ENCODE data around the gene IL11RA.

DNA sequence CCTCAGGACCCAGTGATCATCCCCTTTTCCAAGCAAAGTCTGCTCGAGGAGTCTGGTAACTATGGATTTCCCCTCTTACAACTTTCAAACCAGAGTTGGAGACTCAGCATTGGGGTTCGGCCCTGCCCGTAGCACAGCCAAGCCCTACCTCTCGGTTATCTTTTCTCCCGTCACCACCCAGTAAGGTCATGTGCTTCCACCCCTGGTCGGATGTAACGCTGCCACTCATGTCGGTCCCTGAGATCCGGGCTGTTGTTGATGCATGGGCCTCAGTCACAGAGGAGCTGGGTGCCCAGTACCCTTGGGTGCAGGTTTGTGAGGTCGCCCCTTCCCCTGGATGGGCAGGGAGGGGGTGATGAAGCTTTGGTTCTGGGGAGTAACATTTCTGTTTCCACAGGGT, 4.3 kb upstream of the IL11RA start:
- TF ChIP-seq, protein P1, sequence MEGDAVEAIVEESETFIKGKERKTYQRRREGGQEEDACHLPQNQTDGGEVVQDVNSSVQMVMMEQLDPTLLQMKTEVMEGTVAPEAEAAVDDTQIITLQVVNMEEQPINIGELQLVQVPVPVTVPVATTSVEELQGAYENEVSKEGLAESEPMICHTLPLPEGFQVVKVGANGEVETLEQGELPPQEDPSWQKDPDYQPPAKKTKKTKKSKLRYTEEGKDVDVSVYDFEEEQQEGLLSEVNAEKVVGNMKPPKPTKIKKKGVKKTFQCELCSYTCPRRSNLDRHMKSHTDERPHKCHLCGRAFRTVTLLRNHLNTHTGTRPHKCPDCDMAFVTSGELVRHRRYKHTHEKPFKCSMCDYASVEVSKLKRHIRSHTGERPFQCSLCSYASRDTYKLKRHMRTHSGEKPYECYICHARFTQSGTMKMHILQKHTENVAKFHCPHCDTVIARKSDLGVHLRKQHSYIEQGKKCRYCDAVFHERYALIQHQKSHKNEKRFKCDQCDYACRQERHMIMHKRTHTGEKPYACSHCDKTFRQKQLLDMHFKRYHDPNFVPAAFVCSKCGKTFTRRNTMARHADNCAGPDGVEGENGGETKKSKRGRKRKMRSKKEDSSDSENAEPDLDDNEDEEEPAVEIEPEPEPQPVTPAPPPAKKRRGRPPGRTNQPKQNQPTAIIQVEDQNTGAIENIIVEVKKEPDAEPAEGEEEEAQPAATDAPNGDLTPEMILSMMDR (IDR thresholded peaks at IDR 0.05 in 2 of 3, conservative IDR thresholded peaks at IDR 0.05 in 1 of 3; ENCODE audit: insufficient read depth in 2 of 3, low read depth in 1 of 3, low read length in 3 of 3): no peak
- TF ChIP-seq NR2C2 (CRISPR knock-in tag; IDR thresholded peaks at IDR 0.05) (no peak), NR2C2 (tag; IDR thresholded peaks at IDR 0.05) (no peak), ZNF274 (IDR thresholded peaks at IDR 0.05; ENCODE audit: borderline replicate concordance, low read depth, low read length) (no peak), SRF (CRISPR knock-in tag; IDR thresholded peaks at IDR 0.05) (no peak), MAZ (CRISPR knock-in tag; conservative IDR thresholded peaks at IDR 0.05 in 1 of 2, IDR thresholded peaks at IDR 0.05 in 1 of 2) (no peak), CHD4 (IDR thresholded peaks at IDR 0.05; ENCODE audit: insufficient read depth, insufficient replicate concordance, low read depth, low read length, poor library complexity, severe bottlenecking) (no peak), ELF1 (tag; IDR thresholded peaks at IDR 0.05) (no peak), DACH1 (IDR thresholded peaks at IDR 0.05; ENCODE audit: partially characterized antibody) (no peak), JUND (IDR thresholded peaks at IDR 0.05; ENCODE audit: borderline replicate concordance, low read depth, low read length) (no peak), JUND (tag; IDR thresholded peaks at IDR 0.05; ENCODE audit: borderline replicate concordance, low read depth, low read length) (0 out of 3 replicates have a peak, but pooled peaks have one; percentile 10), ZNF561 (CRISPR knock-in tag; conservative IDR thresholded peaks at IDR 0.05) (no peak), STAT5B (CRISPR knock-in tag; IDR thresholded peaks at IDR 0.05) (no peak)
- TF ChIP-seq, protein P2, sequence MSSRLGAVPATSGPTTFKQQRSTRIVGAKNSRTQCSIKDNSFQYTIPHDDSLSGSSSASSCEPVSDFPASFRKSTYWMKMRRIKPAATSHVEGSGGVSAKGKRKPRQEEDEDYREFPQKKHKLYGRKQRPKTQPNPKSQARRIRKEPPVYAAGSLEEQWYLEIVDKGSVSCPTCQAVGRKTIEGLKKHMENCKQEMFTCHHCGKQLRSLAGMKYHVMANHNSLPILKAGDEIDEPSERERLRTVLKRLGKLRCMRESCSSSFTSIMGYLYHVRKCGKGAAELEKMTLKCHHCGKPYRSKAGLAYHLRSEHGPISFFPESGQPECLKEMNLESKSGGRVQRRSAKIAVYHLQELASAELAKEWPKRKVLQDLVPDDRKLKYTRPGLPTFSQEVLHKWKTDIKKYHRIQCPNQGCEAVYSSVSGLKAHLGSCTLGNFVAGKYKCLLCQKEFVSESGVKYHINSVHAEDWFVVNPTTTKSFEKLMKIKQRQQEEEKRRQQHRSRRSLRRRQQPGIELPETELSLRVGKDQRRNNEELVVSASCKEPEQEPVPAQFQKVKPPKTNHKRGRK (tag; IDR thresholded peaks at IDR 0.05): no peak
- TF ChIP-seq, protein P3, sequence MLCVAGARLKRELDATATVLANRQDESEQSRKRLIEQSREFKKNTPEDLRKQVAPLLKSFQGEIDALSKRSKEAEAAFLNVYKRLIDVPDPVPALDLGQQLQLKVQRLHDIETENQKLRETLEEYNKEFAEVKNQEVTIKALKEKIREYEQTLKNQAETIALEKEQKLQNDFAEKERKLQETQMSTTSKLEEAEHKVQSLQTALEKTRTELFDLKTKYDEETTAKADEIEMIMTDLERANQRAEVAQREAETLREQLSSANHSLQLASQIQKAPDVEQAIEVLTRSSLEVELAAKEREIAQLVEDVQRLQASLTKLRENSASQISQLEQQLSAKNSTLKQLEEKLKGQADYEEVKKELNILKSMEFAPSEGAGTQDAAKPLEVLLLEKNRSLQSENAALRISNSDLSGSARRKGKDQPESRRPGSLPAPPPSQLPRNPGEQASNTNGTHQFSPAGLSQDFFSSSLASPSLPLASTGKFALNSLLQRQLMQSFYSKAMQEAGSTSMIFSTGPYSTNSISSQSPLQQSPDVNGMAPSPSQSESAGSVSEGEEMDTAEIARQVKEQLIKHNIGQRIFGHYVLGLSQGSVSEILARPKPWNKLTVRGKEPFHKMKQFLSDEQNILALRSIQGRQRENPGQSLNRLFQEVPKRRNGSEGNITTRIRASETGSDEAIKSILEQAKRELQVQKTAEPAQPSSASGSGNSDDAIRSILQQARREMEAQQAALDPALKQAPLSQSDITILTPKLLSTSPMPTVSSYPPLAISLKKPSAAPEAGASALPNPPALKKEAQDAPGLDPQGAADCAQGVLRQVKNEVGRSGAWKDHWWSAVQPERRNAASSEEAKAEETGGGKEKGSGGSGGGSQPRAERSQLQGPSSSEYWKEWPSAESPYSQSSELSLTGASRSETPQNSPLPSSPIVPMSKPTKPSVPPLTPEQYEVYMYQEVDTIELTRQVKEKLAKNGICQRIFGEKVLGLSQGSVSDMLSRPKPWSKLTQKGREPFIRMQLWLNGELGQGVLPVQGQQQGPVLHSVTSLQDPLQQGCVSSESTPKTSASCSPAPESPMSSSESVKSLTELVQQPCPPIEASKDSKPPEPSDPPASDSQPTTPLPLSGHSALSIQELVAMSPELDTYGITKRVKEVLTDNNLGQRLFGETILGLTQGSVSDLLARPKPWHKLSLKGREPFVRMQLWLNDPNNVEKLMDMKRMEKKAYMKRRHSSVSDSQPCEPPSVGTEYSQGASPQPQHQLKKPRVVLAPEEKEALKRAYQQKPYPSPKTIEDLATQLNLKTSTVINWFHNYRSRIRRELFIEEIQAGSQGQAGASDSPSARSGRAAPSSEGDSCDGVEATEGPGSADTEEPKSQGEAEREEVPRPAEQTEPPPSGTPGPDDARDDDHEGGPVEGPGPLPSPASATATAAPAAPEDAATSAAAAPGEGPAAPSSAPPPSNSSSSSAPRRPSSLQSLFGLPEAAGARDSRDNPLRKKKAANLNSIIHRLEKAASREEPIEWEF (CRISPR knock-in tag; IDR thresholded peaks at IDR 0.05): no peak
- TF ChIP-seq, protein P4, sequence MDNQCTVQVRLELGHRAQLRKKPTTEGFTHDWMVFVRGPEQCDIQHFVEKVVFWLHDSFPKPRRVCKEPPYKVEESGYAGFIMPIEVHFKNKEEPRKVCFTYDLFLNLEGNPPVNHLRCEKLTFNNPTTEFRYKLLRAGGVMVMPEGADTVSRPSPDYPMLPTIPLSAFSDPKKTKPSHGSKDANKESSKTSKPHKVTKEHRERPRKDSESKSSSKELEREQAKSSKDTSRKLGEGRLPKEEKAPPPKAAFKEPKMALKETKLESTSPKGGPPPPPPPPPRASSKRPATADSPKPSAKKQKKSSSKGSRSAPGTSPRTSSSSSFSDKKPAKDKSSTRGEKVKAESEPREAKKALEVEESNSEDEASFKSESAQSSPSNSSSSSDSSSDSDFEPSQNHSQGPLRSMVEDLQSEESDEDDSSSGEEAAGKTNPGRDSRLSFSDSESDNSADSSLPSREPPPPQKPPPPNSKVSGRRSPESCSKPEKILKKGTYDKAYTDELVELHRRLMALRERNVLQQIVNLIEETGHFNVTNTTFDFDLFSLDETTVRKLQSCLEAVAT (IDR thresholded peaks at IDR 0.05): no peak
